ENCODE measurements around the gene PARD6G. TPM values are rescaled to one million over a fixed set of nuclear protein-coding genes. Genes with fewer than 3 reads are reported as not detected.

The PARD6G gene
- total and polyA plus RNA-seq, 2 of the 8 experiments (the other 6 are each of a cell fraction or from before 2014, with no cell fraction given), result 11.3 to 17.9 TPM

DNA sequence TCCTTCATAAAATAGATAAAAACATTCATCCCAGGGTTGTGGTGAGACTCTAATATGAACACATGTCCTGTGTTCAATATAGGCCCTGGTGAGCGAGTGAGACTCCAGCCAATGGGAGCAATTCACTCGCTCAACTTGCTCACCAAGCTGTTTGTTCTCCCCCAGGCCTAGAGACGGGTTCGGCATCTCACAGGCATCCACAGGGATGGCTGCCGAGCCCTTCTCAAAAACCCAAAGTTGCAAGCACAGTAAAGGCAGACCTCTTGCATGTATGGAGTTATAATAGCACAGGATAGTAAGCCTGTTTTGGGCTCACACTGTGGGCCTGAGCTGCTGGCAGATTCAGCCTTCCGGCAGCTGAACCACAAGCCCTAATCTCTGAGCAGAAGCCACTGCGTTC is 15.7 kb downstream of the PARD6G start:
- FAIRE-seq, result no peak
- H2BK120ac ChIP-seq (replicated peaks; ENCODE audit: low read depth, low read length), result no peak overlapping the region
- H3K23ac ChIP-seq (ENCODE audit: insufficient read length), result no peak overlapping the region
- no peak overlapping the region for H4K91ac ChIP-seq (replicated peaks; ENCODE audit: insufficient read length, low read length)
- no peaks in the 10 kb centered on the region; a peak in 1 of 7 replicates for H3K4me1 ChIP-seq (replicated peaks in 1 of 4; ENCODE audit: control insufficient read depth in 3 of 4, insufficient read depth in 4 of 4, low read length in 3 of 4)
- H3K14ac ChIP-seq (ENCODE audit: insufficient read length), result no peak overlapping the region
- WGBS, 2 experiments (ENCODE audit: extremely low coverage in 1 of 2, insufficient coverage in 1 of 2, insufficient read length in 1 of 2, insufficient replicate concordance in 2 of 2, low coverage in 1 of 2, low lambda C conversion rate in 2 of 2, missing lambda C conversion rate in 1 of 2), result 89% methylated on average over 7 of the region's 7 CpGs; no CpG with 5 or more reads in 1 of the 2 experiments
- ChIA-PET POLR2A (ENCODE audit: partially characterized antibody) (interaction anchor here (0.6 kb wide), 1 partner anchor 19 kb away, joined by 3 read pairs; no protein-coding TSS in a partner anchor), CTCF (ENCODE audit: partially characterized antibody) (interaction anchor here (1.0 to 4.5 kb wide), 5 partner anchors 9 to 31 kb away, joined by 3 to 20 read pairs (median 3); no protein-coding TSS in a partner anchor)
- H2BK12ac ChIP-seq (ENCODE audit: low read depth, low read length), result no peak overlapping the region
- H3K18ac ChIP-seq (ENCODE audit: extremely low read depth, low read length), result no peak overlapping the region
- H4K5ac ChIP-seq (ENCODE audit: insufficient read length, low read depth, low read length), result no peak overlapping the region
- no peak overlapping the region for H3K56ac ChIP-seq (replicated peaks; ENCODE audit: insufficient read length, low read depth, low read length)
- H3K9me3 ChIP-seq (ENCODE audit: insufficient read depth in 2 of 2, low read depth in 1 of 2, low read length in 1 of 2), result no peaks in the 10 kb centered on the region
- H4K8ac ChIP-seq (ENCODE audit: extremely low read depth, insufficient read depth, low read length), result no peak overlapping the region
- H3K4me2 ChIP-seq (ENCODE audit: insufficient read depth in 1 of 2, low read depth in 2 of 2, low read length in 2 of 2), result no peak overlapping the region
- no peak overlapping the region for H3K4me3 ChIP-seq (ENCODE audit: extremely low read depth in 1 of 4, insufficient read depth in 2 of 4, low read depth in 3 of 4, low read length in 4 of 4)
- no peak overlapping the region for H3K9ac ChIP-seq (replicated peaks in 1 of 4; ENCODE audit: extremely low read depth in 1 of 4, low read depth in 3 of 4, low read length in 3 of 4)
- H3K36me3 ChIP-seq (ENCODE audit: control insufficient read depth in 2 of 4, insufficient read depth in 4 of 4, low read length in 3 of 4), result no peaks in the 10 kb centered on the region
- peak in 1 of 2 experiments; percentile 34 for DNase-seq (ENCODE audit: low read depth in 1 of 2, low spot score in 2 of 2)
- no peaks in the 10 kb centered on the region for H3K23me2 ChIP-seq (ENCODE audit: low read depth, low read length)
- peaks cover 6% of the 10 kb centered on the region; the same call in 1 of the 2 replicates for H3K79me1 ChIP-seq (ENCODE audit: low read depth, low read length)
- no peak overlapping the region for H2BK5ac ChIP-seq (ENCODE audit: low read depth, low read length)
- H3K27me3 ChIP-seq (replicated peaks in 1 of 4; ENCODE audit: control insufficient read depth in 3 of 4, extremely low read depth in 1 of 4, insufficient read depth in 3 of 4, low read length in 3 of 4), result no peaks in the 10 kb centered on the region
- H2BK15ac ChIP-seq (ENCODE audit: low read length), result no peak overlapping the region
- peaks cover 0 to 3% of the 10 kb centered on the region in 2 experiments; a peak in 3 of 4 replicates for H3K79me2 ChIP-seq (ENCODE audit: control insufficient read depth in 1 of 2, insufficient read depth in 2 of 2, low read length in 2 of 2)
- peaks cover 2 to 13% of the 10 kb centered on the region in 2 experiments for H4K20me1 ChIP-seq (replicated peaks in 1 of 2; ENCODE audit: control insufficient read depth in 1 of 2, insufficient read depth in 2 of 2, low read length in 2 of 2)
- no peak overlapping the region for H2AFZ ChIP-seq (ENCODE audit: low read length)
- H3K27ac ChIP-seq (ENCODE audit: low read depth, low read length), result no peak overlapping the region
- H2AK5ac ChIP-seq (ENCODE audit: low read depth, low read length), result no peak overlapping the region
- H2BK20ac ChIP-seq (ENCODE audit: low read length), result no peak overlapping the region
- H3K4ac ChIP-seq (replicated peaks; ENCODE audit: insufficient read length, low read depth, low read length), result no peak overlapping the region
- TF ChIP-seq RNF2 (IDR thresholded peaks at IDR 0.05; ENCODE audit: borderline replicate concordance, low read depth, low read length, missing control alignments, poor library complexity, severe bottlenecking) (no peak), GTF2F1 (IDR thresholded peaks at IDR 0.05; ENCODE audit: borderline replicate concordance, low read depth, low read length) (no peak), SP1 (IDR thresholded peaks at IDR 0.05; ENCODE audit: low read depth, low read length) (no peak), SAP30 (IDR thresholded peaks at IDR 0.05; ENCODE audit: insufficient read depth, insufficient replicate concordance, low read length) (no peak), POLR2AphosphoS5 (IDR thresholded peaks at IDR 0.05; ENCODE audit: low read depth, low read length) (no peak), POLR2A (IDR thresholded peaks at IDR 0.05; ENCODE audit: control extremely low read depth in 1 of 2, low read depth in 2 of 2, low read length in 2 of 2) (no peak), GABPA (IDR thresholded peaks at IDR 0.05; ENCODE audit: borderline replicate concordance, insufficient read depth, low read length) (no peak), RBBP5 (IDR thresholded peaks at IDR 0.05; ENCODE audit: borderline replicate concordance, low read depth, low read length) (no peak), BACH1 (IDR thresholded peaks at IDR 0.05; ENCODE audit: low read length) (no peak), PHF8 (conservative IDR thresholded peaks at IDR 0.05; ENCODE audit: low read depth, low read length) (no peak)
- TF ChIP-seq, protein P1, sequence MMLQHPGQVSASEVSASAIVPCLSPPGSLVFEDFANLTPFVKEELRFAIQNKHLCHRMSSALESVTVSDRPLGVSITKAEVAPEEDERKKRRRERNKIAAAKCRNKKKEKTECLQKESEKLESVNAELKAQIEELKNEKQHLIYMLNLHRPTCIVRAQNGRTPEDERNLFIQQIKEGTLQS (IDR thresholded peaks at IDR 0.05; ENCODE audit: insufficient read depth, low read depth, low read length), result no peak

Measured in H1 (cell line).